ENCODE measurements around the gene ZNF469.

The ZNF469 gene
- 6.0 to 20.6 (median 11.5) reads per million in 4 experiments for total RNA-seq

GRCh38 chr16:88382491-88383400, at the start of gene ZNF469:
Gene ZNF469, plus strand, starts transcription at chr16:88382959. Its CDS starts 44,512 bp downstream, at chr16:88427471.
- DNase-seq, result no peak

DNA sequence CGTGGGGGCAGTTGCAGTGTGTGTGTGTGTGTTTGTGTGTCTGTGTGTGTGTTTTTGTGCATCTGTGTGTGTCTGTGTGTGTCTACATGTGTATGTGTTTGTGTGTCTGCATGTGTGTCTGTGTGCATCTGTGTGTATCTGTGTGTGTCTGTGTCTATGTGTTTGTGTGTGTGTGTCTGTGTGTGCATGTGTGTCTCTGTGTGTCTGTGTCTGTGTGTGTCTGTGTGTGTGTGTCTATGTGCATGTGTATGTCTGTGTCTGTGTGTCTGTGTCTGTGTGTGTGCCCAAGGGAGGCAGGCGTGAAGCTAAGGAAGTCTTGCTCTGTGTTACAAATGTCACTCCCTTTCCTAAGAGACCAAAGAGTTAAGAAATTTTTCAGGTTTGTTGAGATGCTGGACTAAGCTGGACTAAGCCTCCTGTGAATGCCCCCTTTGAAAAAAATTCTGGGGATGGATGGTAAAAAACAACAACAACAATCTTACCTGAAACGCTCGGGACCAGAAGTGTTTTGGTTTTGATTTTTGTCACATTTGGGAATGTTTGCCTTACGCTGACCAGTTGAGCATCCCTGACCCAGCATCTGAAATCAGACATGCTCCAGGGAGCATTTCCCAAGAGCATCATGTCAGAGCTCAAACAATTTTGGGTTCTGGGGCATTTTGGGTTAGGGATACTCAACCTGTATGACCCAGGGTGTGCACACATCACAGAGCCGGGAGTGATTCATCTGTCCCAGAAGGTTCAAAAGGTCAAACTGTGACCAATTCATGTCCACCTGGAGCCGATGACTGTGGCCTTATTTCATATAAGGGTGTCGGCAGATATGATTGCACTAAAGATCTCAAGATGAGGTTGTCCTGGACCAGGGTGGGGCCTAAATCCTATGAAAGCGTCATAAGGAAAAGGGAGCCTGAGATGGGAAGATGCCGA, 48.6 kb upstream of the ZNF469 start:
- DNase-seq, result no peak

DNA sequence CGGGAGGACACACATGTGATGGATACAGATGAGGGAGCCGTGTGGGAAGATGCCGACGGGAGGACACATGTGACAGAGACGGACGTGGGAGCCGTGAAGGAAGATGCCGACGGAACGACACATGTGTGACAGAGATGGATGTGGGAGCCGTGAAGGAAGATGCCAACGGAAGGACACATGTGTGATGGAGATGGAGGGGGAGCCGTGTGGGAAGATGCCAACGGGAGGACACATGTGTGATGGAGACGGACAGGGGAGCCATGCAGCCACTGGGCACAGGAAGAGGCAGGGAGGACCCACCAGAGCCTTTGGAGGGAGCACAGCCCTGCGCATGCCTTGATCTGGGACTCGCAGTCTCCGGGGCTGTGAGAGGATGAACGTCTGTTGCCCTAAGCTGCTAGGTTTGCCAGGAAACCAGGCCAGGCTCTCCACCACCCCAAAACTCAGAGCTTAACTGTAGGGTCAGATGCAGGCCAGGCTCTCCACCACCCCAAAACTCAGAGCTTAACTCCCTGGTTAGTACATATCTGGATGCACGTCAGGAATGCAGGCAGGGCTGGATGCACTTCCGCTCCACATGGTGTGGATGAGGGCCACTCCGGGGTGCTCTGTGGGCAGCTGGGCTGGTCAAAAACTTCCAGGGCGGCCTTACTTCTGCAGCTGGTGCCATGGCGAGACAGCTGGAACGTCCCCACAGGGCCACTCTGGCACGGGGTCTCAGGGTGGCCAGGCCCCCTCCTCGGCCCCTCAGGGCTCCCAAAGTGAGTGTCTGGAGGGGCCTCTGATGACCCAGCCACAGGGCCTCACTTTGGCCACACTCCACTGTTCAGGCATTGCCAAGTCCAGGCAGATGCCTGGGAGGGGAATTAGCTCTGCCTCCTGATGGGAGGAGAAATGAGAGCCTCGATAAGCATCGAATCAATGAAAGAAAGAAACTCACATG, 47.7 kb upstream of the ZNF469 start:
- no peak for DNase-seq

DNA sequence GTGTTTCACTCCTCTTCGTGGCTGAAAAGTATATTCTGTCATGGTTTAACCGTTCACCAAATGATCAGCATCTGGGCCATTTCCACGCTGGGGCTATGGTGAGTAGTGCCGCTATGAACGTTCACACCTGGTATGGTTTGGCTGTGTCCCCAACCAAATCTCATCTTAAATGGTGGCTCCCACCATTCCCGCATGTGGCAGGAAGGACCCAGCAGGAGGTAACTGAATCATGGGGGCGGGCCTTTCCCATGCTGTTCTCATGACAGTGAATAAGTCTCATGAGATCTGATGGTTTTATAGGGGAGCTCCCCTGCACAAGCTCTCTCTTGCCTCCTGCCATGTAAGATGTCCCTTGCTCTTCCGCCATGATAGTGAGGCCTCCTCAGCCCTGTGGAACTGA, 45.7 kb upstream of the ZNF469 start:
- no peak for DNase-seq

DNA sequence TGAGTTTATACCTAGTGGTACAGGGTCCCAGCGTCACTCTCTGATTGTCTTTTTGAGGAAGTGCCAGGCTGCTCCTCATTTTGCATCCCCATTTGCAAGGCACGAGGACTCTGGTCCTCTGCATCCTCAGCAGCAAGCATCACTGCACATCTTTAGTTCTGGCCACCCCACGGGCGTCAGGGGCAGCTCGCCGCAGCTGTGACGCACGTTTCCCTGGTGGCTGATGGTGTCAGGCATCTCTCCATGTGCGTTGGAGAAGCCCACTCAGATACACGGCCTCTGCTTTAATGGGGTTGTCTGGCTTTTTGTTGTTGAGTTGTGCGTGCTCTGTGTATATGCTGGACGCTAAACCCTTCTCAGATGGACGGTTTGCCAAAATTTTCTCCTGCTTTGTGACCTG, 45.2 kb upstream of the ZNF469 start:
- DNase-seq, result no peak

DNA sequence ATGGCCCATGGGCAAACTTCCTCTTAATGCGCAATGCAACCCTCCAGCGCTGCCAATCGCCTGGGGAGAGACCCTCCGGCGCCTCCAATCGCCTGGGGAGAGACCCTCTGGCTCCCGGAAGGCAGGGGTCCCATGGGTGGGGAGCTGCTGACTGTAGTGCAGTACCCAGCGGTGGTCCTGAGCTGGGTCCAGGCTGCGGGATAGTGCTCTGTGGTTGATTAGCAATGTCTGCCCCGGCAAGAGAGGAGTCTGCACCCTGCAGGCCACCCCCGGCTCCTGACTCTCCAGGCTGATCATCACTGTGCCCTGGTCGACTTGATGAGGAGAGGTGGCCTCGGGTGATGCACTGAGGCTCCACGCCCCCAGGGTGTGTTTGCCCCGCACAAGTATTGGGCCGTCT, 44.6 kb upstream of the ZNF469 start:
- DNase-seq, result no peak

- DNase-seq, result no peak
Measured at GRCh38 chr16:88338896-88339295, 43.9 kb upstream of the ZNF469 start.

GRCh38 chr16:88339930-88340754, 42.6 kb upstream of the ZNF469 start:
- DNase-seq, result no peak

GRCh38 chr16:88340755-88341150, 42.0 kb upstream of the ZNF469 start:
- DNase-seq, result no peak

GRCh38 chr16:88341551-88342290, 41.0 kb upstream of the ZNF469 start:
- no peak for DNase-seq

DNA sequence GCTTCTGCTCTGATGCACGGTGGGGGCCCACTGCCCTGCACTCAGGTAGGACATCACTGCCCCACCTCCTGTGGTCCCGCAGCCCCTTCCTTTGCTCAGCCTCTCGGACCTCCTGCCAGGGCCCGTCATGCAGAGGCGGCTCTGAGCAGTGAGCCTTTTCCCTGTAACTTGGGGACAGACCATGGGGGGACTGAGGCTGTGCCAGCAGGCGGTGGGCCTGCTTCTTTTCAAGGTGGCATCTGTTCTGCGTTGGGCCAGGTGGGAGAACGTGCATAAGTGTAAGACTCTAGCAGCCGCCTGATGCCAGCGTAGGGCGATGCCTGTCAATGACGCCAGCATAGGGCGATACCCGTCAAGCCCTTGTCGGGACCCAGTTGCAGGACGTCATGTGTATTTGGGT, 40.3 kb upstream of the ZNF469 start:
- DNase-seq, result no peak

DNA sequence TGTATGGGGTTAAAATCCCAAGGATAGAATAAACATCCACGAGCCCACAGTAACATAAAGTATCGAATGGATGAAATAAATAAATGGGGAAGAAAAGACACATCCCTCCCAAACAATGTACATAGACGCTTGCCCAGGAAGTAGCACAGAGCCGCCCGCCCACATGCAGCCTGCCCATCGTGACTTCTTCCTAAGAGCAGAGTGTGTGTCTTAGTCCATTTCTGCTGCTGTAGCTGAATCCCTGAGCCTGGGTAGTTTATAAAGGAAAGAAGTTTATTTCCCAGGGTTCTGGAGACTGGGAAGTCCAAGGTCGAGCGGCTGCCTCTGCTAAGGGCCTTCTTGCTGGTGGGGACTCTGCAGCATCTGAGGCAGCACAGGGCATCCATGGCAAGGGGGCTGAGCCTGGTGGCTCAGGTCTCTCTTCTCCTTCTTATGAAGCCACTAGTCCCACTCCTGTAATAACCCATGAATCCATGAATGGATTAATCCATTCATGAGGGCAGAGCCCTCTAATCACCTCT, 39.4 kb upstream of the ZNF469 start:
- DNase-seq, result no peak

DNA sequence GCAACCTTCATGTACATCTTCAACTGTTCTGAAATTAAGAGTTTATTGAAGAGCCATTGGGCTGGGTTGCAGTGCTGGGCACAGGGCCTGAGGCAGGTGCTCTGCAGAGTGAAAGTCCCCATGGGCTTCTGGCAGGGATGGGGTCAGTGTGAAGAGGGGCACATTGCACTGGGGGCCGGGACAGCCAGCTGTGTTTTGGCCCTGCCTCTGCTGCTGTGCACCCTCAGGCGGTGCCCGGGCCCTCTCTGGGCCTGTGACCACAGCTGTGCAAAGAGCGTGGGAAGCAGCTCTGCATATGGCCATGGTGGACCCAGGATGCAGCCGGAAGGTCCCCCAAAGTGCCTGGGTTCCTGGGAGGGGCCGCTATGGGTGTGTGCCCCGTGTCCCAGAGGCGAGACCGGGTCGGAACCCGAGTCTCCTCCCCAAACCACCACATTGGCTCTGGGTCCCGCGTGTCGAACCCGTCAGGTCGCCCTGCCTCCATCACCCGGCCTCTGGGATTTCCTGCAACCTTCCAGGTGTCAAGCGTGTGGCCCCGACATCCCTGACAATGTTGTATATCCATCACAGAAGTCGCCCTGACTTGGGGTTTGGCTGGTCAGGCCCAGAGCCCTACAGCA, 38.2 kb upstream of the ZNF469 start:
- no peak for DNase-seq

DNA sequence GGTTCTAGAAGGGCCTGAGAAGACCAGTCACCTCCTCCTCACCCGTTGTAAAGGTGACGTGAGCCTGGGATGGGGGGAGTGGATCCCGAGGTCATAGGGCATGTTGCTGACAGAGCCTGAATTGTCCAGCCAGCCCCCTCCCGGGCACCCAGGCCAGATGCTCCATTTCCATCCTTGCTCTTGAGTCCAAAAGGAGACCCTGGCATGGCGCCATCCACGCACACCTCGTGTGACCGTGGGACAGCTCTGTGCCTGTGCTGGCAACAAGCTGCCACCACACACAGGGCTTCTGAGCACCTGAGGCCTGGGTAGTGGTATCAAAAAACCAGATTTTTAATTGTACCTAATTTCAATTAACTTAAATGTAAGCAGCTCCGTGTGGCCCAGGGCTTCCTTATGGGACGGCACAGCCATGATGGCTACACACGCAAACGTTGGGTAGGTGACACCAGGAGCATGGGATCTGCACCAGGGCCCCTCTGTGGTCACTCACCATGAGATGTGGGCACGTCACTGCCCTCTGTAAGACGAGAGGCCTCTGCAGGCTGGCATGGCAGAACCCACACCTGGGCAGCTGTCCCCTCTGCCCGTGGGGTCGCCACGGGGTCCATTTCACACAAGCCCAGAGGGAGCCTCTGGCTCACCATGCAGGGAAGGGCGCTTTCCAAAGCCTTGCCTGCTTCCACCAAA, 37.6 kb upstream of the ZNF469 start:
- no peak for DNase-seq

- DNase-seq, result no peak
Measured at GRCh38 chr16:88345721-88346560, 36.8 kb upstream of the ZNF469 start.

DNA sequence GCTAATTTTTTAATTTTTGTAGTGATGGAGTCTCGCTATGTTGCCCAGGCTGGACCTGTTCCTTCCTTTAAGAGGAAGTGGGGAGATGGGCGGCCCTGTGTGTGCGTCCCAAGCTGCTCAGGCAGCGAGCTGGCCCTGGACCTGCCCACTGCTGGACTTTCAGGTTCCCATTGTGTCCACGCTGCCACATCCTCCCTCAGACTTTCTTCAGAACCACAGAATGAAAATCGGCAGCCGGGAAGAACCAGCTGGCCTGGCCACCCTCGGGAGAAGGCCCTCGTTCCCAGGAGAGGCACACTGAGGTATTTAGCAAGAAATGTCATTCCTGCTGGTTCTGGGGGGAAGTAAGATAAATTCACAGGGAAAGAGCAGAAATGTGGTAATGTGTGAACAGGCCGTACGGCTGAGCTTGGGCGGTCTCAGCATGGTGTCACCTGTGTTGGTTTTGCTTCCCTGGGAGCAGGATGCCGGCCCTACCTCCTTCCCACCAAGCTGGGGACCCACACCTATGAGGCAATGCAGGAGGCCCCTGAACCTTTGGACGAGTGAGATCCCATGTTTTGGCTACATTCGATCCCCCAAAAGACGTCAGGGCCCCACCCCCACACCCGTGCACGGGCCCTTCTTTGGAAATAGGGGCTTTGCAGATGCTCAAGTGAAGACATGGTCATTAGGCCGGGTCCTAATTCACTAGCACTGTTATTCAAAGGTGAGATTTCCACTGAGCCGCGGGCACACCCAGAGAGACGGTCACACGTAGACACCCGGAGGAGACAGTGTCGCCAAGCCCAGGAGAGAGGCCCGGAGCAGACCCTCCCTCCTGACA, 35.9 kb upstream of the ZNF469 start:
- DNase-seq, result no peak

DNA sequence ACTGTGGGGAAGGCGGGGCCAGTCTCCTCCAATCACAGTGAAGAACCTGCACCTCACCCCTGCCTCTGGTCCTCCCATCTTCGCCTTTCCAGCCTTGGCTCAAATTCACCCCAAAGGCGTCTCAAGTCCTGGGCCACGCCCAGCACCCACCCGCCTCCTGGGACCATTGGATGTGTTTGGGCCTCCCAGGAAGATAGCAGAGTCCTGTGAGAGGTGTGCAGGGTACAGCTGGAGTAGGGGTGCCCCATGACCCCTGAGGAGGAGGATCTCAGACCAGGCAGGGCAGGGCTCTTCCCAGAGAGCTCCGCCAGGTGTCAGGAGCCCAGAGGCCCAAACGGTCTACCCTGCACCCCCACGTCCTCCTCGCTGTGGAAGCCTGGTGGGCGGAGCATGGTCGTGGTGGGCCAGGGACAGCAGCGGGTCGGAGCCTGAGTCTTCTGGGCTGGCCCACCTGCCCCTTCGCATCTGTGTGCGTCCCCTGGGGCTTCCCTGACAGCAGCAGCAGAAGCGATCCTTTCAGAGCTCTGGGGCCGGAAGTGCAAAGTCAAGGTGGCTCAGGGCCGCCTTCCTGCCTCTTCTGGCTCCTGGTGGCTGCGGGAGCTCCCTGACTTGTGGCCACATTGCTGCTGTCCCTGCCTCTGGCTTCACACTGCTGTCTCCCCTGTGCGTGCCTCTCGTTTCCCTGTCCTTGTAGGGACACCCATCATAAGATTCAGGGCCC, 34.9 kb upstream of the ZNF469 start:
- no peak for DNase-seq

All from effector CD8-positive, alpha-beta T cell (primary cell).